Measurements from ENCODE around the gene SOAT2.
A peak's percentile ranks its signal among the peaks of the same experiment; 100 is the strongest.

The SOAT2 gene, protein sequence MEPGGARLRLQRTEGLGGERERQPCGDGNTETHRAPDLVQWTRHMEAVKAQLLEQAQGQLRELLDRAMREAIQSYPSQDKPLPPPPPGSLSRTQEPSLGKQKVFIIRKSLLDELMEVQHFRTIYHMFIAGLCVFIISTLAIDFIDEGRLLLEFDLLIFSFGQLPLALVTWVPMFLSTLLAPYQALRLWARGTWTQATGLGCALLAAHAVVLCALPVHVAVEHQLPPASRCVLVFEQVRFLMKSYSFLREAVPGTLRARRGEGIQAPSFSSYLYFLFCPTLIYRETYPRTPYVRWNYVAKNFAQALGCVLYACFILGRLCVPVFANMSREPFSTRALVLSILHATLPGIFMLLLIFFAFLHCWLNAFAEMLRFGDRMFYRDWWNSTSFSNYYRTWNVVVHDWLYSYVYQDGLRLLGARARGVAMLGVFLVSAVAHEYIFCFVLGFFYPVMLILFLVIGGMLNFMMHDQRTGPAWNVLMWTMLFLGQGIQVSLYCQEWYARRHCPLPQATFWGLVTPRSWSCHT

DNA sequence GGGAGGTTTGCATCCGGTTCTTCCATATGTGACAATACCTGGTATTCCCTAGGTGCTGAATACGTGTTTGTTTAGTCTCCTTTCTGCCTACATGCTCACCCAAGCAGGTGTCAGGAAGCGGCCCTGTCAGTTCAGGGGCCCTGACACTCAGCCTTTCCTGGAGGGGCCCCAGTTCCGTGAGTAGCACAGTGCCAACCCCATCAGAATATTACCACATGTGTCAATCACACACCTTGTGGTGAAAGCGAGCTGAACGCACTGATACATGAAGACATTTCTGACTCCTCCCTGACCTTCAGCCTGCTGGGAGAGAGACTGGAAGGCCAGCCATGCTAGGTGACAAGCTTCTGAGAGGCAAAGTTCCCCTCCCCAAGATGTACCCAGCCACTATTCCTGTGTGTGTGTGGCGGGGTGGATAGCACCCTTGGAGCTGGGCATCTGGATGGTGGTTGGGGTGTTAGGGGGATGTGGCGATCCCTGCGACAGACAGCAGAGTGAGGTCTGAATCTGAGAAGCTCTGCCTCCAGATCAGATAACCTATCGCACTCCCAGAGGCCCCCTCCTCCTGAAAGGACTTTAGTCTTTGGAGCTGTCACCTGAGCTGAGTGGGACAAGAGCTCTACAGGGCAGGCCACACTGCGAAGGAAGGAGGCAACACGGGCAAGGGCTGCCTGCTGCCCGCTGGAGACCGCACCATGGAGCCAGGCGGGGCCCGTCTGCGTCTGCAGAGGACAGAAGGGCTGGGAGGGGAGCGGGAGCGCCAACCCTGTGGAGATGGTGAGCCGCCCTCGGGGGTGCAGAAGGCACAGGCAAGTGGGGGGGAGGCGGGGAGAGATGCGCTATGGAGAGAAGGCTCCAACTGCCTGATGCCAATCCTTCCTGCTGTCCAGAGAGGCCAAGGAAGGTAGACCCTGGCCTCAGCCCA lies at the start of gene SOAT2:
Gene SOAT2, plus strand, starts transcription at position 604 of the 925 bp plus-strand sequence. Its CDS starts 92 bp downstream, at position 696.
- DNase-seq, result no peak

DNA sequence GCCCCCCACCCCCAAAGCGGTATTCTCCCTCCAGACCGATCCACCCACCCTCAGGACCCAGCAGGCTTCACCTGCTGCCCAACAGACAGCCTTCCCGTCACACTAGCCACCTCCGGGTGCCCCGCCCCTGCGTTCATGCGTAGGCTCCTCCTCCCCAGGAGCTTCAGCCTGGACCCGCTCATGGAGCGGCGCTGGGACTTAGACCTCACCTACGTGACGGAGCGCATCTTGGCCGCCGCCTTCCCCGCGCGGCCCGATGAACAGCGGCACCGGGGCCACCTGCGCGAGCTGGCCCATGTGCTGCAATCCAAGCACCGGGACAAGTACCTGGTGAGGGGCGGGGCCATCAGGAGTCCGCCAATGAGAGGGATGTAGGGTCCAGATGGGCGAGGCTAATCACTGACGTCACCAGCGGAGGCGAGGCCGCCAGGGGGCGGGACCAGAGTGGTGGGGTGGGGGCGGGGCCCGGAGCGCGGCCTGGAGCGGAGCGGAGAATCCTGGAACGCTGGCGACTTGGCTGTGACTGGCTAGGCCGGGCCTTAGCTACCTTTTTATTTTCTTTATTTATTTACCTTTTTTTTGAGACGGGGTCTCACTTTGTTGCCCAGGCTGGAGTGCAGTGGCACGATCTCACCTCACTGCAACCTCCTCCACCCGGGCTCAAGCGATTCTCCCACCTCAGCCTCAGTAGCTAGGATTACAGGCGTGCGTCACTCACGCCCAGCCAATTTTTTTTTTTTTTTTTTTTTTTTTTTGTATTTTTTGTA lies 49.0 kb upstream of the SOAT2 start:
- DNase-seq, result peak; percentile 94

DNA sequence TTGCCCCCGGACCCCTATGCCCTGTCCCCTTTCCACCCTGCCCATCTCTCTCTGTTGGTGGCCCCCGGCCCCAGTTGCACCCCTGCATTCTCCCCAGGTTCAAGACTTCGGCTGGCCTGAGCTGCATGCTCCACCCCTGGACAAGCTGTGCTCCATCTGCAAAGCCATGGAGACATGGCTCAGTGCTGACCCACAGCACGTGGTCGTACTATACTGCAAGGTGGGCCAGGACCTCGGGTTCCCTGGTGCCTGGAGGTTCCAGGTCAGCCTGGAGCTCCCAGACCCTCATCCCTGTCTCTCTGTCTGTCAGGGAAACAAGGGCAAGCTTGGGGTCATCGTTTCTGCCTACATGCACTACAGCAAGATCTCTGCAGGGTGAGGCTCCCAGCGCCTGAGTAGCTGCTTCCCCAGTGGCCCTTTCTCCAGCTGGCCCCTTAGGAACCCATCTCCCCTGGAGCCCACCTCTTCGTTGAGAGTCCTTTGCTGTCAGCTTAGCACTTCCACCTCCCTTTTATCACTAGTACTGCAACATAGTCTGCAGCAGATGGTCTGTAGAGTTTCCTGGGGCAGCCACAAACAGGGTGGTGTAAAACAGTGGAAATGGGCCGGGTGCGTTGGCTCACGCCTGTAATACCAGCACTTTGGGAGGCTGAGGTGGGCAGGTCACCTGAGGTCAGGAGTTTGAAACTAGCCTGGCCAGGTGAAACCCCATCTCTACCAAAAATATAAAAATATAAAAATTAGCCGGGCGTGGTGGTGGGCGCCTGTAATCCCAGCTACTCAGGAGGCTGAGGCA lies 47.6 kb upstream of the SOAT2 start:
- peak; percentile 25 for DNase-seq

DNA sequence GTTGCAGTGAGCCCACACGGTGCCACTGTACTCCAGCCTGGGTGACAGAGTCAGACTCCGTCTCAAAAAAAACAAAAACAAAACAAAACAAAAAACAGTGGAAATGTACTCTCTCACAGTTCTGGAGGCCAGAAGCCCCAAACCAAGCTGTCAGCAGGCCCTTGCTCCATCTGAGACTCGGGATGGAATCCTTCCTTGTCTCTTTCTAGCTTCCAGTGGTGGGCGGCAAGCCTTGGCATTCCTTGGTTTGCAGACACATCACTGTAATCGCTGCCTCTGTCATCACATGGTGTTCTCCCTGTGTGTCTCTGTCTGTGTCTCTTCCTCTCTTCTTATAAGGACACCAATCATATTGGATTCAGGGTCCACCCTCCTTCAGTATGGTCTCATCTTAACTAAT lies 47.0 kb upstream of the SOAT2 start:
- no peak for DNase-seq

DNA sequence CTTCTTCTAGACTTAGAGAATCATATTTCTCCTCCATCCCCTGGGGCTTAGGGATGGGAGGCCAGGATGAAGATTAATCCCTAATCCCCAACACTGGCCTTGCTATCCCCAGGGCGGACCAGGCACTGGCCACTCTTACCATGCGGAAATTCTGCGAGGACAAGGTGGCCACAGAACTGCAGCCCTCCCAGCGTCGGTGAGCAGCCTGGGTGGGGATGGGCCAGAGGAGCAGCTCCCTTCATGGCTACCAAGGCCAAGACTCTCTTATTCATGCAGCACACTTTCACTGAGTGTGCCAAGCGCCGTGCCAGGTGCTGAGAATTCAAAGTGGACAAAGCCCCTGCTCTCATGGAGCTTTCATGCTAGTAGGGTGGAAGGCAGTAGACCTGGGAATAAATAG lies 46.4 kb upstream of the SOAT2 start:
- no peak for DNase-seq

DNA sequence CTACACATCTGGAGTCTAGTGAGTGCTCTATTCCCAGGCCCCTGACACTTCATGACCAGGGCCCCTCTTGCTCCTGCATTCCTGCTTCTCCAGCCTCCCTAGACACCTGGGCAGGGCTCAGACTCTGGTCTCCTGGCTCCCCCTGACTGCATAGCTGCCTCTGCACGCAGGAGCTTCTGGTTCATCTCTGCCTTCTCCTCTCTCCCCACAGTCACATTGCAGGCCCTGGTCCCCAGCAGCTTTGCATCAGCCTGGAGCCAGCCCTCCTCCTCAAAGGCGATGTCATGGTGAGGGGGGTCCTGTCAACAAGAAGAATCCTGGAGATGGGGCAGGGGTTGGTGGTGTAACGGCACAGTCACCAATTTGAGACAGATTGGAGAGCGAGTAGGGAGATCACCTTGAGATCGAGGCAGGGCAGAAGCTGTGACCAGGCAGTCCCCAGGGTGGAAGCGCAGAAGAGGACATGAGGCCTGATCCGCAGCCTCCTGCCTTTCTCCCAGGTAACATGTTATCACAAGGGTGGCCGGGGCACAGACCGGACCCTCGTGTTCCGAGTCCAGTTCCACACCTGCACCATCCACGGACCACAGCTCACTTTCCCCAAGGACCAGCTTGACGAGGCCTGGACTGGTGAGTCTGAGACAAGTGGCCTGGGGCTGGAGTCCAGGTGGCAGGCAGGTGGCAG lies 45.3 kb upstream of the SOAT2 start:
- DNase-seq, result peak; percentile 27

DNA sequence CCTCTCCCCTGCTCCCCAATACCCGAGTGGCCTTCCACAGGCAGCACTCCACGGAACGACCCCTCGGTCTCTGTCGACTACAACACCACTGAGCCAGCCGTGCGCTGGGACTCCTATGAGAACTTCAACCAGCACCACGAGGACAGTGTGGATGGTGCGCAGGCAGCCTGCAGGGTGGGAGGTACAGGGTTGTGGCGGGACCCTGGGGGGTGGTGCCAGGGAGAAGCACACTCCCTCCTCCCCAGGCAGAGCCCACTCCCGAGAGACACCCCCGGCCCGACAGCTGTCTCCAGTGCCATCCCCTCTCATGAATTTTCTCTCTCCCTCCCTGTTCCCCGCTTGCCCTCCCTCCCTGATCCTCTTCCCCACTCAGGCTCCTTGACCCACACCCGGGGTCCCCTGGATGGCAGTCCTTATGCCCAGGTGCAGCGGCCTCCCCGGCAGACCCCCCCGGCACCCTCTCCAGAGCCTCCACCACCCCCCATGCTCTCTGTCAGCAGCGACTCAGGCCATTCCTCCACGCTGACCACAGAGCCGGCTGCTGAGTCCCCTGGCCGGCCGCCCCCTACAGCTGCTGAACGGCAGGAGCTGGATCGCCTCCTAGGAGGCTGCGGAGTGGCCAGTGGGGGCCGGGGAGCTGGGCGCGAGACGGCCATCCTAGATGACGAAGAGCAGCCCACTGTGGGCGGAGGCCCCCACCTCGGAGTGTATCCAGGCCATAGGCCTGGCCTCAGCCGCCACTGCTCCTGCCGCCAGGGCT lies 44.4 kb upstream of the SOAT2 start:
- peak; percentile 40 for DNase-seq

DNA sequence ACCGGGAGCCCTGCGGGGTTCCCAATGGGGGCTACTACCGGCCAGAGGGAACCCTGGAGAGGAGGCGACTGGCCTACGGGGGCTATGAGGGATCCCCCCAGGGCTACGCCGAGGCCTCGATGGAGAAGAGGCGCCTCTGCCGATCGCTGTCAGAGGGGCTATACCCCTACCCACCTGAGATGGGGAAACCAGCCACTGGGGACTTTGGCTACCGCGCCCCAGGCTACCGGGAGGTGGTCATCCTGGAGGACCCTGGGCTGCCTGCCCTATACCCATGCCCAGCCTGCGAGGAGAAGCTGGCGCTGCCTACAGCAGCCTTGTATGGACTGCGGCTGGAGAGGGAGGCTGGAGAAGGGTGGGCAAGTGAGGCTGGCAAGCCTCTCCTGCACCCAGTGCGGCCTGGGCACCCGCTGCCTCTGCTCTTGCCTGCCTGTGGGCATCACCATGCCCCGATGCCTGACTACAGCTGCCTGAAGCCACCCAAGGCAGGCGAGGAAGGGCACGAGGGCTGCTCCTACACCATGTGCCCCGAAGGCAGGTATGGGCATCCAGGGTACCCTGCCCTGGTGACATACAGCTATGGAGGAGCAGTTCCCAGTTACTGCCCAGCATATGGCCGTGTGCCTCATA lies 43.7 kb upstream of the SOAT2 start:
- no peak for DNase-seq

DNA sequence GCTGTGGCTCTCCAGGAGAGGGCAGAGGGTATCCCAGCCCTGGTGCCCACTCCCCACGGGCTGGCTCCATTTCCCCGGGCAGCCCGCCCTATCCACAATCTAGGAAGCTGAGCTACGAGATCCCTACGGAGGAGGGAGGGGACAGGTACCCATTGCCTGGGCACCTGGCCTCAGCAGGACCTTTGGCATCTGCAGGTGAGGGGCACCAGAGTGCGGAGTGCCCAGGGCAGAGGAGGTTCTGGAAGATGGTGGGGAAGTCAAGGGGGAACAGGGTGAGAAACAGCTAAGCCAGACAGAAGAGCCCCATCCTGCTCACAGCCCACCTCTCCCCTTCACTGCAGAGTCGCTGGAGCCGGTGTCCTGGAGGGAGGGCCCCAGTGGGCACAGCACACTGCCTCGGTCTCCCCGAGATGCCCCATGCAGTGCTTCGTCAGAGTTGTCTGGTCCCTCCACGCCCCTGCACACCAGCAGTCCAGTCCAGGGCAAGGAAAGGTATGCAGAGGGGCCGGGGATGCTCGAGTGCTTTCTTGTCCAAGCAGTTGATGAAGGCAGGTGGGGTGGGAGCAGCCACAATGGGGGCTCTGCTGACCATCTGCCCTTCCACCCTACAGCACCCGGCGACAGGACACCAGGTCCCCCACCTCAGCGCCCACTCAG lies 43.1 kb upstream of the SOAT2 start:
- DNase-seq, result peak; percentile 30

DNA sequence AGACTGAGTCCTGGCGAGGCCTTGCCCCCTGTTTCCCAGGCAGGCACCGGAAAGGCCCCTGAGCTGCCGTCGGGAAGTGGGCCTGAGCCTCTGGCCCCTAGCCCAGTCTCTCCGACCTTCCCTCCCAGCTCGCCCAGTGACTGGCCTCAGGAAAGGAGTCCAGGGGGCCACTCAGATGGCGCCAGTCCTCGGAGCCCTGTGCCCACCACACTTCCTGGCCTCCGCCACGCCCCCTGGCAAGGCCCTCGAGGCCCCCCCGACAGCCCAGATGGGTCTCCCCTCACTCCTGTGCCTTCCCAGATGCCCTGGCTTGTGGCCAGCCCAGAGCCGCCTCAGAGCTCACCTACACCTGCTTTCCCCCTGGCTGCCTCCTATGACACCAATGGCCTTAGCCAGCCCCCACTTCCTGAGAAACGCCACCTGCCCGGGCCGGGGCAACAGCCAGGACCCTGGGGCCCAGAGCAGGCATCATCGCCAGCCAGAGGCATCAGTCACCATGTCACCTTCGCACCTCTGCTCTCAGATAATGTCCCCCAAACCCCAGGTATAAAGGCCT lies 42.5 kb upstream of the SOAT2 start:
- DNase-seq, result peak; percentile 36

DNA sequence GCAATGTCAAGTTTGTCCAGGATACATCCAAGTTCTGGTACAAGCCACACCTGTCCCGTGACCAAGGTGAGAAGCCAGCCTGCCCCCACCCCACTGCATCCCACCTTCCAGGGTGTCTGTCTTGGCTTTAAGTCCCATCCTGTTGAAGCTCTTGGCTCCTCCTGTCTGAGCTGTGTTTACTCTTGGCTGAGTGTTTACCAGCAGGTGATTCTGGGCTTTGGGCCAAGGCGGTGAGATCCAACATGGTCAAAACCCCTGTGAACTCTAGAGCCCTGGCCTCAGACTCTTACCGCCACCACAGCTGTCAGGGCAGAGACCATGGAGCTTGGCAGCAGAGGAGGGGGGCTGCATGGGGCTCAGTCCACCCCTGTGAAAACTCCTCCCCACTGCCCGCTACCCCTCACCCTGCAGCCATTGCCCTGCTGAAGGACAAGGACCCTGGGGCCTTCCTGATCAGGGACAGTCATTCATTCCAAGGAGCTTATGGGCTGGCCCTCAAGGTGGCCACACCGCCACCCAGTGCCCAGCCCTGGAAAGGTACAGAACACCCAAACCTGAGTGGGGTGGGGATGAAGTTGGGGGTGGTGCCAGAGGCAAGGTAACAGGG lies 41.8 kb upstream of the SOAT2 start:
- peak; percentile 37 for DNase-seq

DNA sequence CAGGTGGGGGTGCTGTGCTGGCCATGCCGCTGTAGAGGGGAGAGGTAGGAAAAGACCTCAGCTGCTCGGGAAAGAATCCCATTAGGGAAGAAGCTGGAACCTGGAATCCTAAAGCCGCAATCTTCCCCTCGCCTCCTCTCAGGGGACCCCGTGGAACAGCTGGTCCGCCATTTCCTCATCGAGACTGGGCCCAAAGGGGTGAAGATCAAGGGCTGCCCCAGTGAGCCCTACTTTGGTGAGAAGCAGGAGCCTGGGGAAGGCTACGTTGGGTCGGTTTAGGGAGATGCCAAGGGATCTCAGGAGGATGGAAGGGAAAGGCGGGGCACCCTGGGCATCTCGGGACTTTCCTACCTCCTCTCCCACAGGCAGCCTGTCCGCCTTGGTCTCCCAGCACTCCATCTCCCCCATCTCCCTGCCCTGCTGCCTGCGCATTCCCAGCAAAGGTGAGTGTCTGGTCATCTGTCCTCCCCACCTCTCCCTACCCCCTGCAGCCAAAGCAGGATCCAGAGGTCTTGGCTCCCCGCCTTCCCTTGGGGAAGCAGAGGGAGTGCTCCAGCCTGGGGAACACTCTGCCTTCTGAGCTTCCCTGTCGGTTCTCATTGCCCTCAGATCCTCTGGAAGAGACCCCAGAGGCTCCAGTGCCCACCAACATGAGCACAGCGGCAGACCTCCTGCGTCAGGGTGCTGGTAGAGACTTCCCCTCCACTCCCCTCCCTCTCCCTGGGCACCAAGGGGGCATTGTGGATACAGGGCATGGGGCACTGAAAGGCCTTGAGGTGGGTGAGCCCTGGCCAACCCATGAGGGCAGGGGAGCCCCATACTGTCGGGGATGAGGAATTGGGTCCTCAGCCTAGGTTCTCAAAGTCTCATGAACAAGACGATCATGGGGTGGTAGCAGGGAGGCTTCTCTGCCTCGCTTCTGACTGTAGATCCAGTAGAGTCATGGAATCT lies 41.0 kb upstream of the SOAT2 start:
- DNase-seq, result peak; percentile 42

DNA sequence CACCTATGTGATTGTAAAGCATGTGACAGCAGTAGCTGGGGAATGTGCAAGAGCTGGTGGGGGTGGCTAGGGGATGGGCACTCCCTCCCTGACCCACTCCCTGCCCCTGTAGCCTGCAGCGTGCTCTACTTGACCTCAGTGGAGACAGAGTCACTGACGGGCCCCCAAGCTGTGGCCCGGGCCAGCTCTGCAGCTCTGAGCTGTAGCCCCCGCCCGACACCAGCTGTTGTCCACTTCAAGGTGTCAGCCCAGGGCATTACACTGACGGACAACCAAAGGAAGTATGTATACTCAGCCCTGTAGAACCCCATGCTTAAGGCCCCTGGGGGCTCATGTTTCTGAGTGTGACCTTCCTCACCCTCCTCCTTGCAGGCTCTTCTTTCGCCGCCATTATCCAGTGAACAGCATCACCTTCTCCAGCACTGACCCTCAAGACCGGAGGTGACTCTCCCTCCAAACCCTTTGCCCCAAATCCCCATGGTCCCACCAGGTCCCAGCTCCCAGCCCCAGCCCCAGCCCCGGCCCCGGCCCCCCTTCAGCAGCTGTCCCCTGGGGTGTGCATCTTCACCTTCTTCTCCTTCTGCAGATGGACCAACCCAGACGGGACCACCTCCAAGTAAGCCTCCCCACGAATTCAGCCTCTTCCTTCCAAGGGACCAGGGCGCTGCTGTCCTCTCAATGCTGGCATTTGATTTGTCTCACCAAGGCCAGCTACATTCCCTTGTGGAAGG lies 40.1 kb upstream of the SOAT2 start:
- DNase-seq, result peak; percentile 30

DNA sequence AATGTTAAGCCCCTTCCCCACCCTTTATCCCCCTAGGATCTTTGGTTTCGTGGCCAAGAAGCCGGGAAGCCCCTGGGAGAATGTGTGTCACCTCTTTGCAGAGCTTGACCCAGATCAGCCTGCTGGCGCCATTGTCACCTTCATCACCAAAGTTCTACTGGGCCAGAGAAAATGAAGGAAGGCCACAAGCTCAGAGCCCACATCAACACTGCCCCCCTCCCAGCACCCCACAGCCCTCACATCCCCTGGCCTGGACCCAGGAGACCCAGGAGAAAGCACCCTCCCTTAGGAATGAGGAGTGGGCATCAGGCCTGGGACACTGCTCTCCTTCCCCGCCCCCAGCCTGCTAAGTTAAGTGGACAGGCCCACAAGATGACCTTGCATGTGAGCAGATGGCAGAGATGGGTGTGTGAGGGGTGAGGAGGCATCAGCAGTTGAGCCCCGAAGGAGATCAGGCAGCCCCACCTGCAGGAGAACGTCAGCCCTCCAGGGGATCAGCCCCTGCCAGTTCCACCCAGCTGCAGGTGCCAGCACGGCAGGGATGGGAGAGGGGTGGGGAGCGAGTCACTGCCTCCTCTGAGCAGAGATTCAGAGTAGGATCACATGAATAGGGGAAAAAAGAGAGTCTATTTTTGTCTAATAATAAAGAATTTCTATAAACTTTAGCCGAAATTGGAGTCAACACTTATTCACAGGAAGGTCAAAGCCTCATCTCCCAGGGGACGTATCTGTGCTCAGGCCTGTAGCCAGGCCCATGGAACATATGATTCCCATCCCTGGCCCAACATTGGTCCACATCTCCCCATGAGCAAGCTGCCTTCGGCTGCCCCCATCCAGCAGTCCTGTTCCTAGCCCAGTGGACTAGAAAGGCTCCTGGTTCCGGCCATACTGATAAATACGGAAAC lies 39.3 kb upstream of the SOAT2 start:
- peak; percentile 78 for DNase-seq

DNA sequence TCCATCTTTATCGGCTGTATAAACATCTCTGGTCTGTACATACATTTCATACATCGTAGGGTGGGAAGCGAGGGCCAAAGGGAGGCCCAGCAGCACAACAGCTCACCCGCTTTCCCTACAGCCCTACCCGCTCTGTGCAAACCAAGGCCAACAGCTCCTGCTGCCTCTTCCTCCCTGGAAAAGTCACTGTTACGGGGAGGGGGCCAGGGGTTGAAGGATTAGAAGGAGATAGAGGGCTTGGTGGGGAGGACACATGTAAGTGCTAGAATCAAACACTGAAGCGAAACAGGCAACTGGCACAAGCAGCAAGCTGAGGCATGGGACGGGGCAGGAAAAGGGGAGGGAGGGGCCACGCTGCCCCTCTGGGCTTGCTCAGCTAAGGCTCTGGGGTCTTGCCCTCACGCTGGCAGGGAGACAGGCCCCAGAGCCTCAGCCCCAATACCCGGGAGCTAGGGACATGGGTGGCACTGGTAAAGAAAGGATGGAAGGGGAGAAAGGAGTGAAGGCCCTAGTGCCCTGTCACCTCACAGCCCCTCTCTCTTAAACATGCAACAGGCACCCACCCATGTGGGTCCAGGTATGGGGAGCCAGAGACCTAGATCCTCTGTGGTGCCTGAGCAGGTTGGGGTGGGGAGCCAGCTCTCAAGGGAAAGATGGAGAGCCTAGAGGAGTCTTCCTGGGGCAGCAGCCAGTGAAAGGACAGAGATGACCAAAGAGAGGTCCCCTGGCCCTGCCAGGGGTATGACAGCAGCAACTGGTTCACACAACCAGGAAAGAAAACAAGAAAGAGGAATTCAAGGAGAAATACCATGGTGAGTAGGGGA lies 38.5 kb upstream of the SOAT2 start:
- DNase-seq, result peak; percentile 37
